ENCODE data around the gene UBE2V1. TPM values are rescaled to one million over a fixed set of nuclear protein-coding genes. Genes with fewer than 3 reads are reported as not detected.
"Not testable (repeated sequence)": the region's sequence is repeated elsewhere in the genome, so short reads cannot be mapped to it uniquely, and the experiment has no call there.

Gene UBE2V1
- total and polyA plus RNA-seq, 10 of the 15 experiments (the other 5 are each of a cell fraction or from before 2014, with no cell fraction given): 51.8 to 219 (median 141) TPM

DNA sequence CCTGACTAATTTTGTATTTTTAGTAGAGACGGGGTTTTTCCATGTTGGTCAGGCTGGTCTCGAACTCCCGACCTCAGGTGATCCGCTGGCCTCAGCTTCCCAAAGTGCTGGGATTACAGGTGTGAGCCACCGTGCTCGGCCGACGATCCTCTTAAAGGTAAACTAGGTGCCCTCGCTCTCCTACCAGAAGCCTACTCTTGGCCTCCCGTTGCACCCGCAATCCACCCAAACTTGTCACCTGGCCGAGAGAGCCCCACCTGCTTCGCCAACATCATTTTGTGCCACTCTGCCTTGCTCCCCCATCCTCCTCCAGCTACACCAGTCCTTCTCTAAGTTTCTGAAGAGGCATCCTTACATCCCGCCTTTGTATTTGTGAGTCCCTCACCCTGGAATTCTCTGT, 10.4 kb downstream of the UBE2V1 start:
- H3K79me2 ChIP-seq (ENCODE audit: control insufficient read depth, insufficient read depth, low read length): peaks cover 90% of the 10 kb centered on the region
- H3K4me2 ChIP-seq (ENCODE audit: control insufficient read depth, insufficient read depth); H3K9me3 ChIP-seq (replicated peaks; ENCODE audit: control insufficient read depth, insufficient read depth, low read length); ATAC-seq; BruUV-seq (replicated peaks); intact Hi-C loops (cut with micrococcal nuclease; ENCODE audit: unreplicated experiment); in situ Hi-C loops (cut with MboI); FAIRE-seq; DNase-seq (ENCODE audit: low read depth, low spot score); H3K27me3 ChIP-seq (replicated peaks in 1 of 2; ENCODE audit: control insufficient read depth in 2 of 2, insufficient read depth in 2 of 2, low read length in 1 of 2); H3K36me3 ChIP-seq (ENCODE audit: control insufficient read depth in 2 of 2, insufficient read depth in 2 of 2, low read length in 1 of 2); H3K4me3 ChIP-seq; H3K9ac ChIP-seq (ENCODE audit: control insufficient read depth, insufficient read depth, low read length); H3K4me1 ChIP-seq (ENCODE audit: control insufficient read depth, insufficient read depth, low read length); H2AFZ ChIP-seq (ENCODE audit: control insufficient read depth, low read depth, low read length); RAD21 ChIA-PET (ENCODE audit: unreplicated experiment); H3K27ac ChIP-seq (ENCODE audit: control insufficient read depth, insufficient read depth); H4K20me1 ChIP-seq (ENCODE audit: control insufficient read depth, insufficient read depth): not testable (repeated sequence)
- POLR2A ChIA-PET: interaction anchor here (0.5 to 1.3 kb wide), 2 partner anchors 13 to 31 kb away, joined by 3 read pairs; no protein-coding TSS in a partner anchor
- CTCF ChIA-PET: interaction anchor here (0.9 to 8.1 kb wide), 6 partner anchors 14 to 123 kb away, joined by 3 to 57 read pairs (median 4); no protein-coding TSS in a partner anchor
- whole genome bisulfite sequencing (ENCODE audit: insufficient coverage, insufficient replicate concordance, low lambda C conversion rate, missing lambda C conversion rate): 78% methylated on average over 10 of the region's 14 CpGs
- SMC1A ChIA-PET (ENCODE audit: uncharacterized antibody, unreplicated experiment): interaction anchor here (1.5 kb wide), 1 partner anchor 9 kb away, joined by 8 read pairs; no protein-coding TSS in a partner anchor

DNA sequence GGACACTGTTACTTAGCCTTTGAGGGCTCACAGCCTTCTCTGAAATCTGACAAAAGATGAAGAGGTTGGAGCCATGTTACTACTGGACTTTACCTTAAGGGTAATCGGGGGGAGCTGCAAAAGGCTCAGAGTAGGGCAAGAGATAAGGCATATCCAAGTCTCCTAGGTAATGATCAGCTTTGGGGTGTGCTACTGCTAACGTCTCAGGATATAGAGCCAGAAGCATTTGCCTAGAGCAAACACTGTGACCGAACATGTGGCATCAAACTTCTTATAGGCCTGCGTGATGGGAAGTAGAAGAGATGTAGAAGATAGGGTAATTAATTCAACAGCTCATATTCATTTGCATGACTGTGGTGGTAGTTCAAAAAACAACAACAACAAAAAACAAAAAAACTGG, 11.1 kb downstream of the UBE2V1 start:
- H2AFZ ChIP-seq (ENCODE audit: control insufficient read depth, low read depth, low read length): no peak overlapping the region
- H3K9me3 ChIP-seq (replicated peaks; ENCODE audit: control insufficient read depth, insufficient read depth, low read length): no peaks in the 10 kb centered on the region
- H4K20me1 ChIP-seq (ENCODE audit: control insufficient read depth, insufficient read depth): peaks cover 6% of the 10 kb centered on the region
- no peak overlapping the region for H3K27ac ChIP-seq (ENCODE audit: control insufficient read depth, insufficient read depth)
- H3K36me3 ChIP-seq (ENCODE audit: control insufficient read depth in 2 of 2, insufficient read depth in 2 of 2, low read length in 1 of 2): peaks cover 5 to 16% of the 10 kb centered on the region in 2 experiments; a peak in 3 of 4 replicates
- intact Hi-C loops (cut with micrococcal nuclease; ENCODE audit: unreplicated experiment) (no loop called here), in situ Hi-C loops (cut with MboI) (no loop called here)
- no peak for DNase-seq (ENCODE audit: low read depth, low spot score)
- 53% methylated on average over 4 of the region's 4 CpGs for WGBS (ENCODE audit: insufficient coverage, insufficient replicate concordance, low lambda C conversion rate, missing lambda C conversion rate)
- H3K4me3 ChIP-seq: no peak overlapping the region
- H3K27me3 ChIP-seq (replicated peaks in 1 of 2; ENCODE audit: control insufficient read depth in 2 of 2, insufficient read depth in 2 of 2, low read length in 1 of 2): no peaks in the 10 kb centered on the region
- ATAC-seq: peak; percentile 33
- CTCF ChIA-PET: interaction anchor here (0.6 to 8.1 kb wide), 6 partner anchors 15 to 77 kb away, joined by 3 to 57 read pairs (median 3); no protein-coding TSS in a partner anchor
- FAIRE-seq: no peak
- POLR2A ChIA-PET: interaction anchor here (0.5 to 1.2 kb wide), 3 partner anchors 8 to 159 kb away, joined by 3 to 7 read pairs (median 4); no protein-coding TSS in a partner anchor
- RAD21 ChIA-PET (ENCODE audit: unreplicated experiment): interaction anchor here (1.1 kb wide), 1 partner anchor 9 kb away, joined by 3 read pairs; no protein-coding TSS in a partner anchor
- H3K9ac ChIP-seq (ENCODE audit: control insufficient read depth, insufficient read depth, low read length): no peak overlapping the region
- H3K4me2 ChIP-seq (ENCODE audit: control insufficient read depth, insufficient read depth): no peak overlapping the region; the same call in 1 of the 2 replicates
- TF ChIP-seq ZNF622 (IDR thresholded peaks at IDR 0.05) (no peak), HCFC1 (IDR thresholded peaks at IDR 0.05; ENCODE audit: low read length) (no peak), KDM1A (IDR thresholded peaks at IDR 0.05; ENCODE audit: borderline replicate concordance) (no peak)
- SMC1A ChIA-PET (ENCODE audit: uncharacterized antibody, unreplicated experiment): no interaction called here
- peaks cover 87% of the 10 kb centered on the region for H3K79me2 ChIP-seq (ENCODE audit: control insufficient read depth, insufficient read depth, low read length)
- peaks cover 3% of the 10 kb centered on the region for H3K4me1 ChIP-seq (ENCODE audit: control insufficient read depth, insufficient read depth, low read length)
- no TSS peak for BruUV-seq (replicated peaks)

Measured in GM12878 (cell line).